GM13976 (cell line): ENCODE measurements around the gene RRP9.

Experiments used
- DNase-seq: peaks from one replicate; pipeline ENCODE4 v3.0.0; 2012; ENCODE audit warnings: low spot score
- in situ Hi-C: fragments of 300-500 bp; cut with MboI; formaldehyde crosslinking; loops from one replicate; pipeline ENCODE4 v1.12.0; 2022; ENCODE audit warnings: low sequenced_read_pairs, mixed read lengths, inconsistent platforms; ENCODE audit not compliant: unreplicated experiment
- TF ChIP-seq, protein P1 (sequence below): IDR thresholded peaks from 2 replicates; pipeline ENCODE4 v1.5.1; 2012; ENCODE audit warnings: borderline replicate concordance, mild to moderate bottlenecking; ENCODE audit not compliant: insufficient read depth; ENCODE audit errors: extremely low read depth, missing control alignments, control extremely low read depth

The RRP9 gene

DNA sequence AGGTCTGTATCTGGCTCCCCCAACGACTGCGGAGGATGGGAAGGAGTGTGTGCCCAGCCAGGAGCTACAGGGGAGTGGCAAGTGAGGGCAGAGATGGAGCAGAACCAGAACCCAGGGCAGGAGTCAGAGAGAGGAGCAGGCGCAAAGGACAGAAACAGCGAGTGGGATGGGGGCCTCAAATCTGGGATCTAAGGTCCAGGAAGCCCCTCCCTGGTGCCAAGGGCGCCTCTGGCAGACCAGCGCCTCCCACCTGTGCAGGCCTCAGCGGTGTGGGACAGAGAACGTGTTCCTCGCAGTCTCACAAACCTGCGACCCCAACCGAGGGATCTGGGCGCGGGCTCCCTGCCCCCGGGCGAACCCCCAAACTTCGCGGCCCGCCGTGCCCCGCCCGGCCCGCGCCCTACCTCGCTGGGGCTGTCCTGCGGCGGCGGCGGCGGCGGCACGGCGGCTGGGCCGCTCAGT, 25.2 kb upstream of the RRP9 start:
- TF ChIP-seq, protein P1, sequence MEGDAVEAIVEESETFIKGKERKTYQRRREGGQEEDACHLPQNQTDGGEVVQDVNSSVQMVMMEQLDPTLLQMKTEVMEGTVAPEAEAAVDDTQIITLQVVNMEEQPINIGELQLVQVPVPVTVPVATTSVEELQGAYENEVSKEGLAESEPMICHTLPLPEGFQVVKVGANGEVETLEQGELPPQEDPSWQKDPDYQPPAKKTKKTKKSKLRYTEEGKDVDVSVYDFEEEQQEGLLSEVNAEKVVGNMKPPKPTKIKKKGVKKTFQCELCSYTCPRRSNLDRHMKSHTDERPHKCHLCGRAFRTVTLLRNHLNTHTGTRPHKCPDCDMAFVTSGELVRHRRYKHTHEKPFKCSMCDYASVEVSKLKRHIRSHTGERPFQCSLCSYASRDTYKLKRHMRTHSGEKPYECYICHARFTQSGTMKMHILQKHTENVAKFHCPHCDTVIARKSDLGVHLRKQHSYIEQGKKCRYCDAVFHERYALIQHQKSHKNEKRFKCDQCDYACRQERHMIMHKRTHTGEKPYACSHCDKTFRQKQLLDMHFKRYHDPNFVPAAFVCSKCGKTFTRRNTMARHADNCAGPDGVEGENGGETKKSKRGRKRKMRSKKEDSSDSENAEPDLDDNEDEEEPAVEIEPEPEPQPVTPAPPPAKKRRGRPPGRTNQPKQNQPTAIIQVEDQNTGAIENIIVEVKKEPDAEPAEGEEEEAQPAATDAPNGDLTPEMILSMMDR = no peak
- in situ Hi-C loops = no loop called here
- no peak for DNase-seq

DNA sequence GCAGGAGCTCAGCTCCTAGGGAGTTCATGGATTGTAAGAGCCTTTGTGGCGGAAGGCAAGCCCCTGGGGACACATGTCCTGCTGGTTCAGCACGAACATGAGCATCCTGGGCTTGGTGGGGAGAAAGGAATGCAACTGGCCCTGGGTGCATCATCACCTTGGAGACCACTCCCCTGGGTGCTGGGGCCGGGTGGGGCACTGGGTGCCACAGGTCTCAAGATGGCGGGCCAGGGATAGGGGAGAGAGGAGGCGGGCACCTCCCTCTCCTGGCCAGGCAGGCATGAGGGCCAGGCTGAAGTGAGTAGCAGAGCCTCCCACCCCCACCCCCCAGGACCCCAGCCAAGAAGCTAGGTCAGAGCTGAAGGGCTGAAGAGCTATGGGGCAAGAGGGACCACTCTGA, 24.8 kb upstream of the RRP9 start:
- no peak for DNase-seq
- TF ChIP-seq, protein P1 = no peak
- in situ Hi-C loops = no loop called here

DNA sequence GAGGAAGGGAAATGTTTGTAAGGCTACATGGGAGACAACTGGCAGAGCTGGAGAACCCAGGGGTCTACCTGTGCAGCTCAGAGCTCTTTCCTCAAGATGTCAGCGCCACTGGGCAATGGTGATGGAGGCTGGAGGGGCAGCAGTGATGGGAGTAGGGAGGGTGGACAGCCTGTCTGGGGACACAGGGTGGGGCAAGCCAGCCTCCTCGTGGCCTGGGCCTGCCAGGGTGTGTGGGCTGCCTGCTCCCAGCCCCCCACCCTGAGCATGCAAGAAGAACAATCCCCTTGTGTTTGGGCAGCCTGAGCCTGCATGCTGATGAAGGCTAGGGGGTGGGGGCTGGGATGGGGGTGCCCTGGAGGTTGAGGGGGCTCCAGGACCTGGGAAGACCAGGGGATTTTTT, 24.3 kb upstream of the RRP9 start:
- no peak for DNase-seq
- in situ Hi-C loops = no loop called here
- TF ChIP-seq, protein P1 = no peak

DNA sequence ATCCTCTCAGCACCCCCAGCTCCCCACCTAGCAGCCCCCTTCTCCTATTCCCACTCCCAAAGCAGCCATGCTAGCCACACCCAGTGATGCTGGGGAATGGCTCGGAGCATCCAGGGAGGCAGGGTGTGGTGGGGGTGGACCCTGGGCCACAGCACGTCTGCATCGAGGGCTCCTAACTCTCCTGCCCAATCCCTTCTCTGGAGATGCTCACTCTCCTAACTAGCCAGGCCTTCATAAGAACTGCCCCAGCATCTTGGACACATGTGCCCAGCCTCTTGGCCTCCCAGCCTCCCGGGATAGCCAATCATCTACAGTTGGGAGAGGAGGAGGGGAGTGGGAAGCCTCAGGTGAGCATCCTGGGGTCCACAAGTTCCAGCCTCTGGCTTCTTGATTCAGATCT, 22.8 kb upstream of the RRP9 start:
- in situ Hi-C loops = no loop called here
- no peak for DNase-seq
- TF ChIP-seq, protein P1 = no peak

DNA sequence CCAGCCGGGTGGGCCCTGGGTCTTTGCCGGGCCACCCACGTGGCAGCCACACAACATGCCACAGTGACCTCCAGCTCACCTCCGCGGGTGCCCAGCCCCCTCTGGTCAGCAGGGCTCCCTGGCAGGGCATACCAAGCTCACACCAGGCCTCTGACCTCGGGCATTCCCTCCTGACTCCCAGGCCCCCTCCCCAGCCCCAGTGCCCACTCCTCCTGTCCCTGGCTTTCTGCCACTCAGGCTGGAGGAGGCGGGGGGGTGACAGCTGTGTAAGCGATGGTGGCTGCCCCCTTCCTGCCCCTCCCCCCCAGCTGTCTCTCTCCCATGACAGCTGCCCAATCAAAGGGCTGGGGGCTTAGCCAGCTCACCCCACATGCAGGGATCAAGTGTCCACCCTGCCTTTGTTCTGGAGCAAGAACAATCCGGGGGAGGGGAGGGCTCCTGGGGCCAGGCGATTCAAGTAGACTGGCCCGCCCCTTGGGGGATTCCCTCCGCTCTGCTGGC, 22.3 kb upstream of the RRP9 start:
- DNase-seq = no peak
- TF ChIP-seq, protein P1 = no peak
- in situ Hi-C loops = no loop called here

DNA sequence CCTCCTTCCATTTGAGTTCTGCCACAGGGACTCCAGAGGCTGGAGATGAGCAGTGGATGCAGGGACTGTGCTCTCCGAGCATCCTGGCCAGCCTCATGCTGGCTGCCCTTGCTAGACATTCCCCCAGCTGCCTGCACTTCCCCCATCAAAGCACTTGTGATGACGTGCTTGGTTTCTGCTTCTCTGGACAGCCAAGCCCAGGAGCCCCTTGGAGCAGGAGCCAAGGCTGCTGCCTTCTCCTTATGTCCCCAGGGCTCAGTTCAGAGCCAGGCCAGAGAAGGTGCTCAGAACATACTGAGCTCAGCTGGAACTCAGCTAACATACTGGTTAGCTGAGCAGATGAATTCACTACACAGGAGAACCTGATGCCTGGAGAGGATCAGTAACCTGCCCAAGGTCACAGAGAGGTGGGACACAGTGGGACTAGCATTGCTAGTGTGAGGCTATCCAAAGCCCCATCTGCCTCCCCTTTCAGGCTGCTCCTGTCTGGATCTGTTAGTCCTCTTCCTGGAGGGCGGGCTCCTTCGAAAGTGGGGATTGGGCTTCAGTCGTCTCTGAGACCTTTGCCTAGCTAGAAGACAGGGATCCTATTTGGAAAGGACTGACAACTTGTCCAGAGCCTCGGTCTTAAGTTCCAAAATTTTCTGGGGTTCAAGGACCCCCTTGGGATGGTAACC, 21.3 kb upstream of the RRP9 start:
- DNase-seq = no peak

More for the DNA sequence above, 21.3 kb upstream of the RRP9 start:
- TF ChIP-seq, protein P1 = no peak
- in situ Hi-C loops = no loop called here
